ENCODE results near the gene PRAMEF10. TPM values are rescaled to one million over a fixed set of nuclear protein-coding genes. Genes with fewer than 3 reads are reported as not detected.

The PRAMEF10 gene
- total RNA-seq, result not detected in 2 replicates

GRCh38 chr1:12898170-12898569 lies at the start of gene PRAMEF10:
Gene PRAMEF10 (minus strand): TSS chr1:12898270. CDS start chr1:12895847, 2,423 bp downstream.

GRCh38 chr1:12947480-12947879 lies 49.4 kb upstream of the PRAMEF10 start, which contains the start of gene PRAMEF6:
Gene PRAMEF6 (minus strand): TSS chr1:12947580. CDS start chr1:12942518, 5,062 bp downstream.

GRCh38 chr1:12916310-12916709 lies 18.2 kb upstream of the PRAMEF10 start, which contains the start of gene PRAMEF7:
Gene PRAMEF7 (plus strand): TSS chr1:12916610. CDS start chr1:12917693, 1,083 bp downstream.

GRCh38 chr1:12886101-12886500 lies 12.0 kb downstream of the PRAMEF10 start, which contains the start of gene PRAMEF4:
Gene PRAMEF4 (minus strand): TSS chr1:12886201. CDS start chr1:12883394, 2,807 bp downstream.

GRCh38 chr1:12856786-12857185 lies 41.3 kb downstream of the PRAMEF10 start, which contains the start of gene PRAMEF2:
Gene PRAMEF2 (plus strand): TSS chr1:12857086. CDS start chr1:12859010, 1,924 bp downstream.

GRCh38 chr1:12848620-12849019 lies 49.5 kb downstream of the PRAMEF10 start, which contains the start of gene HNRNPCL1:
Gene HNRNPCL1 (minus strand): TSS chr1:12848720. CDS start chr1:12848289, 431 bp downstream.

Small RNAs within 50 kb of the gene (small RNA-seq; reads per million reads assigned to genes)
- not detected for gene RNU6-1072P

Other genes with a start within 250 kb of the PRAMEF10 start
- gene AADACL3, start 182.2 kb downstream of the PRAMEF10 start, total RNA-seq, result not detected in 2 replicates
- gene CFAP107, start 152.1 kb downstream of the PRAMEF10 start, total RNA-seq, result not detected in 2 replicates
- not detected in 2 replicates for gene PRAMEF12, start 124.5 kb downstream of the PRAMEF10 start, total RNA-seq
- gene PRAMEF1, start 106.9 kb downstream of the PRAMEF10 start, total RNA-seq, result not detected in 2 replicates
- gene PRAMEF11, start 66.9 kb downstream of the PRAMEF10 start, total RNA-seq, result not detected in 2 replicates
- gene HNRNPCL1, start 49.5 kb downstream of the PRAMEF10 start, total RNA-seq, result not detected in 2 replicates
- gene PRAMEF2, start 41.2 kb downstream of the PRAMEF10 start, total RNA-seq, result not detected in 2 replicates
- not detected in 2 replicates for gene PRAMEF4, start 12.1 kb downstream of the PRAMEF10 start, total RNA-seq
- gene PRAMEF7, start 18.3 kb upstream of the PRAMEF10 start, total RNA-seq, result not detected in 2 replicates
- not detected in 2 replicates for gene PRAMEF6, start 49.3 kb upstream of the PRAMEF10 start, total RNA-seq
- gene PRAMEF27, start 158.3 kb upstream of the PRAMEF10 start, total RNA-seq, result not detected in 2 replicates
- not detected in 2 replicates for gene HNRNPCL3, start 162.5 kb upstream of the PRAMEF10 start, total RNA-seq
- gene PRAMEF25, start 172.5 kb upstream of the PRAMEF10 start, total RNA-seq, result not detected in 2 replicates
- not detected in 2 replicates for gene HNRNPCL2, start 218.6 kb upstream of the PRAMEF10 start, total RNA-seq